SK-N-MC (cell line): Measurements from ENCODE around the gene ANTXR1.

Experiments used
- EZH2 ChIP-seq: fragments of 200-600 bp; sonication (generic); IDR thresholded peaks from one replicate; pipeline ENCODE4 v1.6.1; 2017; ENCODE audit warnings: antibody characterized with exemption
- FOXP2 ChIP-seq: optimal IDR thresholded peaks from 2 replicates; pipeline ENCODE3; 2011; ENCODE audit warnings: mild to moderate bottlenecking, moderate library complexity; ENCODE audit not compliant: insufficient read depth; ENCODE audit errors: extremely low read length, control extremely low read depth
- POLR2AphosphoS5 ChIP-seq: IDR thresholded peaks from 2 replicates; pipeline ENCODE4 v1.6.1; 2012; ENCODE audit warnings: mild to moderate bottlenecking, low read depth, low read length, borderline replicate concordance

DNA sequence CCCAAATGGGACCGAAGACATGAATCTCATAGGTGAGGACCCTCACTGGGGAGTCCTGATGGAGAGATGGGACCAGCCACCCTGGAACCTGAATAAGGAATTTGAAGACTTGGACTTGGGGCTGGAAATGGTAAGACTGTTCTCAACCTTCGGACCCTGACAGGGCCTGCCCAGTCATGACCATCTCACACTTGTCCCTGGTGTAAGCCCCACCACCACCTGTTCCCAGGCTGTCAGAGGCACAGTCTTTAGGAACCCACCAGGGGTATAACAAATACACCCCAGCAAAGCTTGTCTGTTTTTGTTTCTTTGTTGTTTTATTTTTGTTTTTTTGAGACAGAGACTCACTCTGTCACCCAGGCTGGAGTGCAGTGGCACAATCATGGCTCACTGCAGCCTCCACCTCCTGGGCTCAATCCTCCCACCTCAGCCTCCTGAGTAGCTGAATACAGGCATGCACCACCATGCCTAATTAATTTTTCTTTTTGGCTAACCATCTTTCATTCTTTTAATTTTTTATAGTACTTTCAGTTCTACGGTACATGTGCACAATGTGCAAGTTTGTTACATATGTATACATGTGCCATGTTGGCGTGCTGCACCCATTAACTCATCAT, 267.9 kb downstream of the ANTXR1 start:
- TF ChIP-seq EZH2 = no peak
- TF ChIP-seq POLR2AphosphoS5 = no peak
- no peak for TF ChIP-seq FOXP2
